NCI-H146 treated with DMSO at 0.1 percent for 48 hours (cell line): ENCODE measurements around the gene ZNF726.
"Not testable (repeated sequence)": the region's sequence is repeated elsewhere in the genome, so short reads cannot be mapped to it uniquely, and the experiment has no call there.

ENCODE experiments used
- DNase-seq: peaks from one replicate; lab custom pipeline; 2025; ENCODE audit not compliant: unreplicated experiment; lab: John Stamatoyannopoulos, UW

The ZNF726 gene

GRCh38 chr19:23937031-23937430 lies 22.3 kb downstream of the ZNF726 start:
- DNase-seq, result not testable (repeated sequence)

GRCh38 chr19:23943411-23943810 lies 28.7 kb downstream of the ZNF726 start:
- DNase-seq, result no peak

GRCh38 chr19:23946569-23946968 lies 31.9 kb downstream of the ZNF726 start:
- DNase-seq, result no peak

GRCh38 chr19:23949611-23950010 lies 34.9 kb downstream of the ZNF726 start:
- DNase-seq, result no peak

GRCh38 chr19:23956051-23956450 lies 41.4 kb downstream of the ZNF726 start:
- DNase-seq, result no peak

GRCh38 chr19:23957660-23958281 lies 43.1 kb downstream of the ZNF726 start:
- no peak for DNase-seq

GRCh38 chr19:23963396-23963795 lies 48.7 kb downstream of the ZNF726 start:
- not testable (repeated sequence) for DNase-seq

- not testable (repeated sequence) for DNase-seq
These were observed 49.2 kb downstream of the ZNF726 start for GRCh38 chr19:23963881-23964280.

GRCh38 chr19:23964334-23964733 lies 49.6 kb downstream of the ZNF726 start:
- not testable (repeated sequence) for DNase-seq

- no peak for DNase-seq
These were observed 54.9 kb downstream of the ZNF726 start for GRCh38 chr19:23969630-23970029.

GRCh38 chr19:23971598-23971997 lies 56.9 kb downstream of the ZNF726 start:
- no peak for DNase-seq

- no peak for DNase-seq
These were observed 57.5 kb downstream of the ZNF726 start for GRCh38 chr19:23972161-23972560.

GRCh38 chr19:23974941-23975340 lies 60.3 kb downstream of the ZNF726 start:
- no peak for DNase-seq

GRCh38 chr19:23976631-23977030 lies 61.9 kb downstream of the ZNF726 start:
- not testable (repeated sequence) for DNase-seq

GRCh38 chr19:23977256-23977655 lies 62.6 kb downstream of the ZNF726 start:
- not testable (repeated sequence) for DNase-seq

- no peak for DNase-seq
These were observed 63.4 kb downstream of the ZNF726 start for GRCh38 chr19:23978068-23978467.

- no peak for DNase-seq
These were observed 66.1 kb downstream of the ZNF726 start for GRCh38 chr19:23980805-23981204.

- no peak for DNase-seq
These were observed 67.2 kb downstream of the ZNF726 start for GRCh38 chr19:23981863-23982262.

GRCh38 chr19:23983406-23983805 lies 68.7 kb downstream of the ZNF726 start:
- no peak for DNase-seq
